H1 (cell line): ENCODE data around the gene COQ8A. TPM values are rescaled to one million over a fixed set of nuclear protein-coding genes. Genes with fewer than 3 reads are reported as not detected.

ENCODE experiments used
- CTCF ChIA-PET: fragments of 300-600 bp; sonication (Branson Sonifier 250); formaldehyde crosslinking; loops from one replicate; lab custom pipeline; 2021; ENCODE audit not compliant: partially characterized antibody; lab: Charles Lee
- POLR2A ChIA-PET: fragments of 300-600 bp; sonication (Branson Sonifier 250); formaldehyde crosslinking; loops from one replicate; lab custom pipeline; 2021; ENCODE audit warnings: inconsistent platforms; ENCODE audit not compliant: partially characterized antibody; lab: Charles Lee
- DNase-seq, 2 experiments: peaks; one replicate each; pipeline versions ENCODE4 v3.0.0 to v3.0.0-alpha.2; 2010 to 2022; ENCODE audit warnings: low spot score in 2 of 2, low read depth in 1 of 2, mixed read lengths in 1 of 2
- FAIRE-seq: peaks from 2 replicates; lab custom pipeline; 2011; peaks lifted over from hg19 to GRCh38; lab: Jason Lieb, UNC
- H2AFZ ChIP-seq: 2 replicates; pipeline ENCODE4 v1.8.1; 2012; ENCODE audit warnings: low read length, inconsistent platforms
- H2AK5ac ChIP-seq: 2 replicates; pipeline ENCODE4 v1.6.1; 2013; ENCODE audit warnings: low read depth, low read length
- H2BK120ac ChIP-seq: replicated peaks from 2 replicates; pipeline ENCODE3; 2013; ENCODE audit warnings: low read depth, low read length, inconsistent platforms
- H2BK12ac ChIP-seq: 2 replicates; pipeline ENCODE4 v1.6.1; 2013; ENCODE audit warnings: low read depth, low read length
- H2BK15ac ChIP-seq: 2 replicates; pipeline ENCODE4 v1.6.1; 2013; ENCODE audit warnings: low read length
- H2BK20ac ChIP-seq: 2 replicates; pipeline ENCODE4 v1.6.1; 2013; ENCODE audit warnings: low read length
- H2BK5ac ChIP-seq: 2 replicates; pipeline ENCODE4 v1.6.1; 2013; ENCODE audit warnings: low read depth, low read length
- H3K14ac ChIP-seq: 2 replicates; pipeline ENCODE4 v1.6.1; 2013; ENCODE audit warnings: inconsistent platforms; ENCODE audit not compliant: insufficient read length
- H3K18ac ChIP-seq: 2 replicates; pipeline ENCODE4 v1.6.1; 2013; ENCODE audit warnings: low read length; ENCODE audit errors: extremely low read depth
- H3K23ac ChIP-seq: 2 replicates; pipeline ENCODE4 v1.6.1; 2013; ENCODE audit warnings: inconsistent platforms; ENCODE audit not compliant: insufficient read length
- H3K23me2 ChIP-seq: 2 replicates; pipeline ENCODE4 v1.6.1; 2013; ENCODE audit warnings: low read depth, low read length
- H3K27ac ChIP-seq: 2 replicates; pipeline ENCODE4 v1.6.1; 2011; ENCODE audit warnings: low read depth, low read length, inconsistent platforms
- H3K27me3 ChIP-seq, 4 experiments: replicated peaks in 1 of 4; 1 replicate in 1 of 4; 2 replicates in 3 of 4; pipeline versions ENCODE4 v1.6.1 to v1.8.1; 2011 to 2013; ENCODE audit warnings: low read length in 3 of 4, mild to moderate bottlenecking in 3 of 4, inconsistent platforms in 2 of 4, mixed read lengths in 2 of 4, moderate library complexity in 1 of 4; ENCODE audit not compliant: control insufficient read depth in 3 of 4, insufficient read depth in 3 of 4; ENCODE audit errors: extremely low read depth in 1 of 4
- H3K36me3 ChIP-seq, 4 experiments: 2 replicates each; pipeline versions ENCODE4 v1.6.1 to v1.8.1; 2011 to 2013; ENCODE audit warnings: mild to moderate bottlenecking in 4 of 4, low read length in 3 of 4, moderate library complexity in 2 of 4, control low read depth in 1 of 4, inconsistent platforms in 1 of 4; ENCODE audit not compliant: insufficient read depth in 4 of 4, control insufficient read depth in 2 of 4
- H3K4ac ChIP-seq: replicated peaks from 2 replicates; pipeline ENCODE3; 2013; ENCODE audit warnings: low read length, low read depth, mixed read lengths, inconsistent platforms; ENCODE audit not compliant: insufficient read length
- H3K4me1 ChIP-seq, 4 experiments: replicated peaks in 1 of 4; 1 replicate in 1 of 4; 2 replicates in 3 of 4; pipeline versions ENCODE4 v1.6.1 to v1.8.1; 2011 to 2013; ENCODE audit warnings: low read length in 3 of 4, inconsistent platforms in 2 of 4, mixed read lengths in 1 of 4; ENCODE audit not compliant: insufficient read depth in 4 of 4, control insufficient read depth in 3 of 4
- H3K4me2 ChIP-seq, 2 experiments: 2 replicates each; pipeline versions ENCODE4 v1.6.1 to v1.8.1; 2011 to 2013; ENCODE audit warnings: low read depth in 2 of 2, low read length in 2 of 2, control low read depth in 1 of 2, inconsistent platforms in 1 of 2, mild to moderate bottlenecking in 1 of 2; ENCODE audit not compliant: insufficient read depth in 1 of 2
- H3K4me3 ChIP-seq, 4 experiments: fragments of 200-600, 300-600 bp in 1 of 4; sonication (generic), shearing (Covaris generic), sonication (Bioruptor Twin) in 1 of 4; 2 replicates each; pipeline versions ENCODE4 v1.5.1 to v1.8.1; 2011 to 2016; ENCODE audit warnings: low read length in 4 of 4, low read depth in 3 of 4, control low read depth in 2 of 4, inconsistent platforms in 2 of 4, mild to moderate bottlenecking in 2 of 4, mixed read lengths in 1 of 4, moderate library complexity in 1 of 4; ENCODE audit not compliant: insufficient read depth in 2 of 4; ENCODE audit errors: extremely low read depth in 1 of 4
- H3K56ac ChIP-seq: replicated peaks from 2 replicates; pipeline ENCODE3; 2013; ENCODE audit warnings: low read depth, mild to moderate bottlenecking, mixed read lengths, low read length, inconsistent platforms; ENCODE audit not compliant: insufficient read length
- H3K79me1 ChIP-seq: 2 replicates; pipeline ENCODE4 v1.6.1; 2013; ENCODE audit warnings: low read depth, low read length, control low read depth
- H3K79me2 ChIP-seq, 2 experiments: 2 replicates each; pipeline versions ENCODE4 v1.6.1 to v1.8.1; 2012 to 2013; ENCODE audit warnings: low read length in 2 of 2, mild to moderate bottlenecking in 2 of 2, inconsistent platforms in 1 of 2; ENCODE audit not compliant: insufficient read depth in 2 of 2, control insufficient read depth in 1 of 2
- H3K9ac ChIP-seq, 4 experiments: replicated peaks in 1 of 4; 1 replicate in 1 of 4; 2 replicates in 3 of 4; pipeline versions ENCODE4 v1.6.1 to v1.8.1; 2011 to 2013; ENCODE audit warnings: low read depth in 3 of 4, low read length in 3 of 4, control low read depth in 2 of 4, mild to moderate bottlenecking in 2 of 4, moderate library complexity in 2 of 4, inconsistent platforms in 1 of 4; ENCODE audit errors: extremely low read depth in 1 of 4
- H3K9me3 ChIP-seq, 2 experiments: 2 replicates each; pipeline versions ENCODE4 v1.6.1 to v1.8.1; 2012 to 2013; ENCODE audit warnings: mild to moderate bottlenecking in 2 of 2, moderate library complexity in 2 of 2, control low read depth in 1 of 2, inconsistent platforms in 1 of 2, low read depth in 1 of 2, low read length in 1 of 2, mixed read lengths in 1 of 2; ENCODE audit not compliant: insufficient read depth in 2 of 2
- H4K20me1 ChIP-seq, 2 experiments: replicated peaks in 1 of 2; 2 replicates each; pipeline versions ENCODE3 to v1.8.1; 2011 to 2013; ENCODE audit warnings: inconsistent platforms in 2 of 2, low read length in 2 of 2, mild to moderate bottlenecking in 1 of 2; ENCODE audit not compliant: insufficient read depth in 2 of 2, control insufficient read depth in 1 of 2
- H4K5ac ChIP-seq: 2 replicates; pipeline ENCODE4 v1.6.1; 2013; ENCODE audit warnings: low read length, low read depth, mixed read lengths, inconsistent platforms; ENCODE audit not compliant: insufficient read length
- H4K8ac ChIP-seq: 2 replicates; pipeline ENCODE4 v1.8.0; 2013; ENCODE audit warnings: mild to moderate bottlenecking, moderate library complexity, low read length, inconsistent platforms; ENCODE audit not compliant: insufficient read depth; ENCODE audit errors: extremely low read depth
- H4K91ac ChIP-seq: replicated peaks from 2 replicates; pipeline ENCODE3; 2013; ENCODE audit warnings: low read length, mixed read lengths, inconsistent platforms; ENCODE audit not compliant: insufficient read length
- EGR1 ChIP-seq: IDR thresholded peaks from 2 replicates; pipeline ENCODE4 v1.6.1; 2011; ENCODE audit warnings: low read depth, low read length, borderline replicate concordance
- TBP ChIP-seq: IDR thresholded peaks from 2 replicates; pipeline ENCODE4 v1.6.1; 2011; ENCODE audit warnings: low read depth, low read length, improper control_type of control experiment
- WGBS, 2 experiments: shearing (Covaris generic) in 1 of 2; methylation state at CpG; one replicate each; pipeline versions ENCODE4 v1.1.6 to v1.1.7; 2013 to 2015; ENCODE audit warnings: low lambda C conversion rate in 2 of 2, mixed read lengths in 2 of 2, inconsistent platforms in 1 of 2, low coverage in 1 of 2, missing lambda C conversion rate in 1 of 2; ENCODE audit not compliant: insufficient replicate concordance in 2 of 2, insufficient coverage in 1 of 2, insufficient read length in 1 of 2; ENCODE audit errors: extremely low coverage in 1 of 2, missing lambda C conversion rate in 1 of 2; 5-methylcytosine and 5-hydroxymethylcytosine counted together
- polyA plus RNA-seq, 7 experiments: library from polyadenylated mRNA; depleted of rRNA in 3 of 7; stranded (reverse) in 5 of 7; unstranded in 2 of 7; fragments of >200 nt in 5 of 7; fragments of 200-250 nt in 2 of 7; gene quantifications; 1 replicate in 5 of 7; 2 replicates in 1 of 7; 4 replicates in 1 of 7; pipeline versions ENCODE4 v1.2.1 to v1.2.3, GENCODE V29; 2011 to 2013; ENCODE audit warnings: missing spikeins in 2 of 7, mixed read lengths in 2 of 7
- total RNA-seq: library from RNA; stranded (reverse); fragmentation: NEBNext Ultra II Directional; extraction: Animal tissue kit (Norgen Biotek cat#: 25700); gene quantifications from 2 replicates; pipeline ENCODE4 v1.2.1, GENCODE V29; 2021

COQ8A gene
- total and polyA plus RNA-seq, 2 of the 8 experiments (the other 6 are each of a cell fraction or from before 2014, with no cell fraction given): 28.5 to 38.9 TPM

- Histone ChIP-seq H2BK5ac (no peak overlapping the region), H4K8ac (no peak overlapping the region), H3K9me3 (no peaks in the 10 kb centered on the region), H3K23me2 (no peaks in the 10 kb centered on the region), H3K79me1 (no peaks in the 10 kb centered on the region), H4K20me1 (peaks cover 0 to 3% of the 10 kb centered on the region in 2 experiments), H2BK20ac (no peak overlapping the region), H4K5ac (no peak overlapping the region), H3K79me2 (no peaks in the 10 kb centered on the region), H2AFZ (no peak overlapping the region), H3K4me1 (no peaks in the 10 kb centered on the region), H3K4ac (no peak overlapping the region), H3K23ac (no peak overlapping the region), H4K91ac (no peak overlapping the region), H3K27ac (no peak overlapping the region), H2AK5ac (no peak overlapping the region), H2BK15ac (no peak overlapping the region), H3K4me3 (no peak overlapping the region), H3K27me3 (no peaks in the 10 kb centered on the region), H3K14ac (no peak overlapping the region), H2BK12ac (no peak overlapping the region), H3K36me3 (peaks cover 4 to 13% (median 8%) of the 10 kb centered on the region in 4 experiments; a peak in 3 of 8 replicates), H3K9ac (no peak overlapping the region), H3K56ac (no peak overlapping the region), H3K18ac (no peak overlapping the region), H3K4me2 (no peak overlapping the region), H2BK120ac (no peak overlapping the region)
- CTCF ChIA-PET: interaction anchor here (1.2 kb wide), 1 partner anchor 200 kb away, joined by 3 read pairs; no protein-coding TSS in a partner anchor
- 89% methylated on average over 11 of the region's 11 CpGs; no CpG with 5 or more reads in 1 of the 2 experiments for whole genome bisulfite sequencing, 2 experiments
- POLR2A ChIA-PET: no interaction called here
- DNase-seq (no peak), FAIRE-seq (no peak)
- no peak for TF ChIP-seq EGR1
- no peak for TF ChIP-seq TBP
These were observed 44.5 kb upstream of the COQ8A start for GRCh38 chr1:226895644-226896043.
